Motor neuron (in vitro differentiated cells): Measurements from ENCODE around the gene FOSB. TPM values are rescaled to one million over a fixed set of nuclear protein-coding genes. Genes with fewer than 3 reads are reported as not detected.
A peak's percentile ranks its signal among the peaks of the same experiment; 100 is the strongest.

Experiments used
- ATAC-seq, 8 experiments: fragments of 200-7000 bp; cut with Tn5 transposase; replicated peaks in 6 of 8; 2 replicates each; pipeline ENCODE4 v1.8.0; 2021; ENCODE audit warnings: mild to moderate bottlenecking in 8 of 8, moderate library complexity in 8 of 8
- H3K27ac ChIP-seq, 2 donors: fragments of 250-450 bp; sonication (Bioruptor Pico); 2 replicates each; pipeline ENCODE4 v1.9.0; 2021; ENCODE audit warnings: antibody characterized with exemption in 2 of 2, mild to moderate bottlenecking in 2 of 2, moderate library complexity in 1 of 2
- H3K4me1 ChIP-seq, 2 donors: fragments of 250-450 bp; sonication (Bioruptor Pico); replicated peaks in 1 of 2; 2 replicates each; pipeline ENCODE4 v1.6.1; 2021; ENCODE audit warnings: antibody characterized with exemption in 2 of 2, mild to moderate bottlenecking in 2 of 2, moderate library complexity in 1 of 2
- H3K4me3 ChIP-seq, 5 donors: fragments of 250-450 bp; sonication (Bioruptor Pico); 2 replicates each; pipeline ENCODE4 v1.9.0; 2021; ENCODE audit warnings: antibody characterized with exemption in 5 of 5, mild to moderate bottlenecking in 5 of 5, moderate library complexity in 4 of 5
- WGBS, 10 experiments: fragments of 450-650 bp; shearing (Covaris generic); methylation state at CpG; one replicate each; pipeline ENCODE4 v1.0.0; 2022; 5-methylcytosine and 5-hydroxymethylcytosine counted together
- in situ Hi-C, 9 experiments: fragments of 400-800 bp; cut with MboI; loops; one replicate each; pipeline ENCODE4 v1.15.0; 2021; ENCODE audit warnings: low sequenced_read_pairs in 9 of 9, low pct_unique_long_range_greater_than_20kb in 2 of 9; ENCODE audit not compliant: unreplicated experiment in 9 of 9
- total RNA-seq, 8 experiments: library from RNA; unstranded; fragments of 300-600 nt; gene quantifications; 2 replicates each; pipeline versions ENCODE4 v1.2.3 to v1.2.4, GENCODE V29; 2022

Gene FOSB
- 10 to 100 TPM in 1 of 8 experiments, 1 to 10 TPM in 7; 1.6 to 16.8 (median 4.0) TPM for total RNA-seq

- H3K4me3 ChIP-seq = peak within 1 kb of the TSS; percentile 46 to 69 (median 64)
- WGBS, 10 experiments = 0 to 10% (median 0%) methylated on average over 1 to 5 of the region's 56 CpGs; no CpG with 5 or more reads in 3 of the 10 experiments
- ATAC-seq = peak; percentile 5 to 43 (median 28)
- peaks cover 0 to 8% of the 10 kb centered on the region in 2 donors for H3K4me1 ChIP-seq
- in situ Hi-C loops = no loop called here
- peak within 1 kb of the TSS; percentile 67 to 83 for H3K27ac ChIP-seq
Observed at GRCh38 chr19:45467456-45468158, at the start of gene FOSB. TSS of gene FOSB (plus strand) at chr19:45467996. CDS start at chr19:45468587, 591 bp downstream.

DNA sequence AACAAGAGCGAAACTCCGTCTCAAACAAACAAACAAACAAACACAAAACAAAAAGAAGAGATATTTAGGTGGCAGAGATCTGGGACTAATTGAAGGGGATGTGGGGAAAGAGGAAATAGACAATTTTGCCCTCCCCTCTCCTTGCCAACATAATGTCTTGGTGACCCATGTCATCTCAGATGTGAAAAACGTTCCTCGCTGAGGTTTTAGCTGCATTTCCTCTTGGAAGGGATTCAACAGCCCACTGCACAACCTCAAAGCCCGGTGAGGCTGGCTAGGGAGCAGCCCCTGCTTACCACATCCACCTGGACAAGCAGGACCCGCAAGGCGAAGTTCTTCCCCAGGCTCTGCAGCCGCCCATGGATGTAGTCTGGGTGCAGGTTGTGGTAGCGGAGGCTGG is 49.0 kb upstream of the FOSB start:
- H3K4me1 ChIP-seq = peaks cover 8 to 11% of the 10 kb centered on the region in 2 donors
- ATAC-seq = no peak
- no peak overlapping the region for H3K27ac ChIP-seq
- in situ Hi-C loops = no loop called here
- no peak overlapping the region for H3K4me3 ChIP-seq
- WGBS, 10 experiments = 50 to 93% (median 83%) methylated on average over 1 to 5 of the region's 9 CpGs; no CpG with 5 or more reads in 4 of the 10 experiments

DNA sequence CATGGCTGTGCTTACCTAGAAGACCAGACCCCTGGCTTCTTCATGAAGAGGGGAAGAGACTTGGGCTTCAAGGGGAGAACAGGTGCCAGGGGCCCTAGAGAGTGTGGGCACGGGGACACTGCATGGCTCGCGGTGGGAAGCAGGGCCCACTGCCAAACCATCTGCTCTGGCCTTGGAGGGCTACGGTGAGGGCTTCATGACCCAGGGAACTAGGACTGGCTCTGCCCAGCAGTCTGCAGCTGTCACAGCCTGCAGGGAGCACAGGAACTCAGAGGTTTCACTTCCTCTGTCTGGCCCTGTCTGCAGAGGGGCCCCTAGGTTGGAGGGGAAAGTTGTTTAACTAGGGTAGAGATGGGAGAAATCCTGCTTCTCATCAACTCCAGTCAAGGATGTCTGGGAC is 48.4 kb upstream of the FOSB start:
- in situ Hi-C loops = no loop called here
- H3K4me1 ChIP-seq = peaks cover 8 to 14% of the 10 kb centered on the region in 2 donors
- 100% methylated on average over 3 of the region's 4 CpGs; no CpG with 5 or more reads in 9 of the 10 experiments for WGBS, 10 experiments
- no peak overlapping the region for H3K27ac ChIP-seq
- no peak for ATAC-seq
- H3K4me3 ChIP-seq = no peak overlapping the region

- no peak overlapping the region for H3K4me3 ChIP-seq
- in situ Hi-C loops = no loop called here
- H3K27ac ChIP-seq = no peak overlapping the region
- no CpG with 5 or more reads among the region's 3 CpGs for WGBS, 10 experiments
- peaks cover 11 to 19% of the 10 kb centered on the region in 2 donors for H3K4me1 ChIP-seq
- ATAC-seq = no peak
Observed at GRCh38 chr19:45419895-45420294, 47.9 kb upstream of the FOSB start.

DNA sequence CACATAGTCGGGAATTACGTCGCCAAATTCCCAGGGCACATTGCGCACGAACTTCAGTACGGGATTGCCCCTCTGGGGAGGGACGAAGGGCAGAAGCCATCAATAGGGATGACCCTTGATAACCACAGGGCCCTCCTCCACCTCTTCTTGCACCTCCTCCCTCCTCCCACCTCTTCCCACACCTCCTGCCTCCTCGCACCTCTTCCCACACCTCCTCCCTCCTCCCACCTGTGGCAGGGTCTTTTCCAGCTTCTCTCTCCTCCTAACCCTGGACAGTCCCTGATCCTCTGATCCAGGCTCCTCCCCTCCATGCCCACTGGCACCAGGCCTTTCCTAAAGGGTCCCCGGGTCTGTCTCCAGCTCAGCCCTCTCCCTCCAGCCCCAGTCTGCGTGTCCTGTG is 47.4 kb upstream of the FOSB start:
- no peak overlapping the region for H3K27ac ChIP-seq
- in situ Hi-C loops = no loop called here
- WGBS, 10 experiments = 72 to 100% (median 100%) methylated on average over 1 to 3 of the region's 10 CpGs; no CpG with 5 or more reads in 5 of the 10 experiments
- H3K4me3 ChIP-seq = no peak overlapping the region
- H3K4me1 ChIP-seq = peaks cover 16 to 19% of the 10 kb centered on the region in 2 donors
- no peak for ATAC-seq

GRCh38 chr19:45420871-45421270 is 46.9 kb upstream of the FOSB start:
- Histone ChIP-seq H3K4me1 (peaks cover 17 to 19% of the 10 kb centered on the region in 2 donors), H3K4me3 (no peak overlapping the region), H3K27ac (no peak overlapping the region)
- WGBS, 10 experiments = 80 to 89% methylated on average over 1 to 4 of the region's 6 CpGs; no CpG with 5 or more reads in 8 of the 10 experiments
- ATAC-seq = no peak
- in situ Hi-C loops = no loop called here

GRCh38 chr19:45421947-45422498 is 45.8 kb upstream of the FOSB start:
- Histone ChIP-seq H3K4me3 (no peak overlapping the region), H3K4me1 (peaks cover 17 to 19% of the 10 kb centered on the region in 2 donors), H3K27ac (no peak overlapping the region)
- in situ Hi-C loops = no loop called here
- WGBS, 10 experiments = 20 to 100% (median 96%) methylated on average over 1 to 4 of the region's 6 CpGs; no CpG with 5 or more reads in 4 of the 10 experiments
- ATAC-seq = no peak

GRCh38 chr19:45423033-45423588 is 44.7 kb upstream of the FOSB start:
- H3K4me3 ChIP-seq = peak overlapping the region; percentile 36 to 48 (median 46)
- peak overlapping the region; percentile 86 to 95 for H3K27ac ChIP-seq
- H3K4me1 ChIP-seq = peaks cover 17 to 19% of the 10 kb centered on the region in 2 donors
- 0 to 41% (median 12%) methylated on average over 4 to 6 of the region's 20 CpGs; no CpG with 5 or more reads in 7 of the 10 experiments for WGBS, 10 experiments
- no peak for ATAC-seq
- in situ Hi-C loops = no loop called here

DNA sequence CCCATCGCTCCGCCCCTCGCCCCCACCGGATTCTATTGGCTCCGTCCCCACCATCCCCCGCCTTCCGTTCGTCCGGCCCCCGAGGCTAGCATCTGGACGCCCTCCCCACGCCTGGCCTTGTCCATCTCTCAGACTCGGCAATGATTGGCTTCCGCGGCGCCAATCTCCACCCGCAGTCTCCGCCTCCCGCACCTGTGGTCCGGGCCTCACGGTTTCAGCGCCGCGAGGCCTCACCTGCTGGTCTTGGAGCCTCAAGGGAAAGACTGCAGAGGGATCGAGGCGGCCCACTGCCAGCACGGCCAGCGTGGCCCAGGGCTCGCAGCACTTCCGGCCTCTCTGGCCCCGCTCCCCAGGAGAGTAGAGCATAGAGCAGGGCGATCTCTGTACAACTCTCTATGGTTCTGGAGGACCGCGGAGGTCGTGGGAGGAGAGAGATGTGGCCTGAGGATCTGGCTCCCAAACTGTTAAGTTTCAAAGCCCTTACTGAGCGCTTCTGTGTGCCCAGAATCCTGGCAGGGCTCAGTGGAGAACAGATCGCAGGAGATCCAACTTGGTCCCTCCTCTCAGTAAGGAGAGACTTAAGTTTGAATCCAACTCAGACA is 44.1 kb upstream of the FOSB start, which contains the start of gene ERCC1:
Gene ERCC1 (minus strand): TSS at position 329 of the 602 bp plus-strand sequence. CDS start 543 bp downstream, outside the sequence.
- 0 to 7% (median 1%) methylated on average over 1 to 18 of the region's 37 CpGs; no CpG with 5 or more reads in 6 of the 10 experiments for WGBS, 10 experiments
- Histone ChIP-seq H3K4me1 (peaks cover 17 to 19% of the 10 kb centered on the region in 2 donors), H3K27ac (peak within 1 kb of the TSS; percentile 86 to 95), H3K4me3 (peak within 1 kb of the TSS; percentile 36 to 48 (median 46))
- ATAC-seq = peak; percentile 80 to 92 (median 89)
- in situ Hi-C loops = no loop called here

- peak; percentile 26 to 57 (median 40) for ATAC-seq
- in situ Hi-C loops = no loop called here
Observed at GRCh38 chr19:45424191-45425058, 43.4 kb upstream of the FOSB start.

DNA sequence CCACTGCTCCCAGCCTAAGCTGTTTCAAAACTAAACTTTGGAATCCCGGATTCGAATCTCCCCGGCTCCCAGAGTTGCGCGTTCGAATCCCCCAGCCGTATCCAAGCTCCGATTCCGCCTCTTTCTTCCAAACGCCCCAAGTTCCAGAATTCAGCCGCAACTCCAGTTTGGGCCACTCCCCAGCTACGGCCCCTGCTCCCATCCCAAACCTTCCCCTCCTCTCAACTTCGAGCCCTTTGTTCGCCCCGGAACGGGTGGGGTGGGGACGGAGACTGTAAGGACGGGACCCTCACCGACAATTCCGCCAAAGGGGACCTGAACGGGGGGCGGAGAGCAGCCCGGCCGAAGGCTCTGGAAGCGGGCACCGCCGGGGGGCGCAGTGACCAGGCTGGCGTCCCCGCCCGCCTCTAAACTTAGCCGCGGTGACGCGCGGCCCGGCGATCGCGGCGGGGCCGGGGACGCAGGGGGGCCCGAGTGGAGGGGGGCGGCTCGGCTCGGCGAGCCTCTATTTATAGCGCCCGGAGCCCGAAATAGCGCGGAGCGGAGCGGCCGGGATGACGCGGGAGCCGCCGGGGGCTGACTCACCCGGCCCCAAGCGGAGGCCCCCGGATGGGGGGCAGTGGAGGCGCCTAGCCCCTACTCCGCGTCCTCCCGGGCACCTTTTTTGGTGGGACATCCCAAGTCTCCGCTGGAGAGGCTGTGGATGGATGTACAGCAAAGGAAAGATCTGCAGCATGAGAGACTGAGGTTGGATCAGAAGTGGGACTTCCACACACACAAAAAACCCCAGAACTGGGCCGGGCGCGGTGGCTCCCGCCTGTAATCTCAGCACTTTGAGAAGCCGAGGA is 39.2 kb upstream of the FOSB start:
- in situ Hi-C loops = no loop called here
- Histone ChIP-seq H3K4me1 (peaks cover 8 to 9% of the 10 kb centered on the region in 2 donors), H3K27ac (no peak overlapping the region), H3K4me3 (peak overlapping the region; percentile 19 to 44 (median 32))
- WGBS, 10 experiments = 5 to 20% (median 7%) methylated on average over 2 to 8 of the region's 73 CpGs; no CpG with 5 or more reads in 7 of the 10 experiments
- ATAC-seq = peak in 7 of 8 experiments; percentile 6 to 61 (median 50)

More at GRCh38 chr19:45424191-45425058, 43.4 kb upstream of the FOSB start:
- peak overlapping the region; percentile 86 to 95 for H3K27ac ChIP-seq
- peak overlapping the region; percentile 36 to 48 (median 46) for H3K4me3 ChIP-seq
- H3K4me1 ChIP-seq = peaks cover 17 to 19% of the 10 kb centered on the region in 2 donors
- WGBS, 10 experiments = 1 to 59% (median 17%) methylated on average over 3 to 20 of the region's 24 CpGs; no CpG with 5 or more reads in 1 of the 10 experiments
